GM12873 (cell line): ENCODE data around the gene JPH2.

Experiments
- TF ChIP-seq, protein P1 (sequence below): IDR thresholded peaks from 2 replicates; pipeline ENCODE4 v1.5.1; 2012; ENCODE audit warnings: low read depth, mild to moderate bottlenecking, moderate library complexity, low read length, control low read depth; ENCODE audit not compliant: insufficient read depth; ENCODE audit errors: missing control alignments

JPH2 gene

DNA sequence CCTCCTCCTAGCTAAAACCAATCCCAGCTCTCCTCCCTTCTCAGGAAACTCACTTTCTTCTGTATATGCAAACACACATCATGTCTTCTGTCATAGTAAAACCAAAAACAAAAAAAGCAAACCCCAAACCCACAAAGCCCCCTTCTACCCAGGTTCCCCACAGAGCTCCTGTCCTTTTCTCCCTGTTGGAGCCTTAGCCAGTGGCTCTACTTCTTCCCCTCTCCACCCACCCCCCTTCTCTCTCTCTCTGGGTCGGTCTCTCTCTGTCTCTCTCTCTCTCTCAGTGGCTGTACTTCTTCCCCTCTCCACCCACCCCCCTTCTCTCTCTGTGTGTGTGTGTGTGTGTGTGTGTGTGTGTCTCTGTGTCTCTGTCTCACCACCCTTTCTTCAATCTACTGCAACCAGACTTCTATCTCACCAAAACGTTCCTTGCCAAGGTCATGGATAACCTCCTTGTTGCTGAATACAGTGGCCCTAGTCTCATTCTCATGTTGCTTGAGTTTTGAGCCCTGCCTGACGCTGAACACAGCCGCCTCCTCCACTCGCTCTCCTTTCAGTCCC lies 32.3 kb upstream of the JPH2 start:
- TF ChIP-seq, protein P1, sequence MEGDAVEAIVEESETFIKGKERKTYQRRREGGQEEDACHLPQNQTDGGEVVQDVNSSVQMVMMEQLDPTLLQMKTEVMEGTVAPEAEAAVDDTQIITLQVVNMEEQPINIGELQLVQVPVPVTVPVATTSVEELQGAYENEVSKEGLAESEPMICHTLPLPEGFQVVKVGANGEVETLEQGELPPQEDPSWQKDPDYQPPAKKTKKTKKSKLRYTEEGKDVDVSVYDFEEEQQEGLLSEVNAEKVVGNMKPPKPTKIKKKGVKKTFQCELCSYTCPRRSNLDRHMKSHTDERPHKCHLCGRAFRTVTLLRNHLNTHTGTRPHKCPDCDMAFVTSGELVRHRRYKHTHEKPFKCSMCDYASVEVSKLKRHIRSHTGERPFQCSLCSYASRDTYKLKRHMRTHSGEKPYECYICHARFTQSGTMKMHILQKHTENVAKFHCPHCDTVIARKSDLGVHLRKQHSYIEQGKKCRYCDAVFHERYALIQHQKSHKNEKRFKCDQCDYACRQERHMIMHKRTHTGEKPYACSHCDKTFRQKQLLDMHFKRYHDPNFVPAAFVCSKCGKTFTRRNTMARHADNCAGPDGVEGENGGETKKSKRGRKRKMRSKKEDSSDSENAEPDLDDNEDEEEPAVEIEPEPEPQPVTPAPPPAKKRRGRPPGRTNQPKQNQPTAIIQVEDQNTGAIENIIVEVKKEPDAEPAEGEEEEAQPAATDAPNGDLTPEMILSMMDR = no peak

DNA sequence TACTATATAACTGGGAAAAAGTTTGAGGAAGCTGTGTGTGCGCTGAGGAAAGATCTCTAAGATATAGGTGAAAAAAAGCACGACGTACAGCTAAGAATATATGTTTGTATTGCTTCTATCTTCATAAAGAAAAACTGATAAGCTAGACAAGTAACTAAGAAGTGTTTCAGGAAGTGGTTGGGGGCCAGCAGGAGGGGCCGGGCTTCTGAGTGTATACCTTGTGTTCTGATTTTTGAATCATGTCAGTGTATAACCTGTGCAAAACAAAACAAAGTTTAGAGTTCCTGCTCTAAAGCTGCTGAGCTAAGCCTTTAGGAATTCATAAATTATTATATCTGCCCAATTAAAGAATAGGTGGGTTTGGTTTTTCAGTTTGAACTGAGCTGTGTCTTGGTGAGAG lies 31.5 kb upstream of the JPH2 start:
- TF ChIP-seq, protein P1 = no peak

DNA sequence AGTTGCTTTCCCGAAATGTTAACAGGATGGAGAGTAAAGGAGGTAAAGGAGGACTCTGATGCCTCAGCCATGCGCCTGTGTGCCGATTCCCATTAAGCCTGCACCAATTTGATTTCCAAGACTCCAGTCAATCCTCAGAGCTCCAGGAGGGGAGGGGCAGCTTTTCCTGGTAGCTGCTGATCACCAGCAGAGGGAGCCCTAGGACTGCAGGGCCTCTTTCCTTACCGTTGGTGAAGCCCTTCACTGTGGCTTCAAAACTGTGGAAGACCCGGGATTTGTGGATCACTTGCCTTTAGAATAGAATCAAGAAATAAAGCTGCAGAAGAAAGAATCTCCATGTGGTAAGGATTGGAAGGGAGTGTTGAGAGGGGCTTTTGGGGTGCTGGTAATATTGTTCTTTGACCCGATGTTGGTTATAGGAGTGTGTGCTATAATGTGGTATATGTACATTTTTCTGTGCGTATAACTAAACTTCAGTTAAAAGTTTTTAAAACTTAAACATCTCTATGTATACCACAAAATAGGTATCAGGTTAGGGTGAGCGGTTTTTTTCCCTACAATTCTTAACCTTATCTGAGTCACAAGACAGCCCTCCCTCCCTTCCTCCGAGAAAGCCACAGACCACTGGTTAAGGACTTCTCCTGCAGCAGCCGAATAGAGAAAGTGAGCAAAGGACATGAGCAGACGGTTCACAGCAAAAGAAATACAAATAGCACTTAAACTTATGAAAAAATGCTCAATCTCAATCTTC lies 30.5 kb upstream of the JPH2 start:
- TF ChIP-seq, protein P1 = peak; percentile 96

DNA sequence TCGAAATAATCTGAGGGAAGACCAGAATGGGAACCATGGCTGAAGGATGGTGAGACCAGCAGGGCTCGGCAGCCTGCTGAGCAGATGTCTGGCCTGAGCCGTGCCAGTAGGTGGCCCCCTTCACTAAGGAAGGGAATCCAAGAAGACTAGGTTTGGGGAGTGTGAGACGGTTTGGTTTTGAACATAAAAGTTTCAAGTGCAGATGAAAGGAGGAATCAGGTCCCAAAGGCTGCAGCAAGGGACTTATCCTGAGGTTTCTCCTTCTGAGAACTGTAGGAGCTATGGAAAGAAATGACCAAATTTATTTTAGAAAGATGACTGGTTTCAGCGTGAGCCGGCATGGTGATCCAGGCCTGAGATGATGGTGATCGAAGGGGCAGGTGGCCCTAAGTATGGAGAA lies 28.1 kb upstream of the JPH2 start:
- TF ChIP-seq, protein P1 = peak; percentile 88

DNA sequence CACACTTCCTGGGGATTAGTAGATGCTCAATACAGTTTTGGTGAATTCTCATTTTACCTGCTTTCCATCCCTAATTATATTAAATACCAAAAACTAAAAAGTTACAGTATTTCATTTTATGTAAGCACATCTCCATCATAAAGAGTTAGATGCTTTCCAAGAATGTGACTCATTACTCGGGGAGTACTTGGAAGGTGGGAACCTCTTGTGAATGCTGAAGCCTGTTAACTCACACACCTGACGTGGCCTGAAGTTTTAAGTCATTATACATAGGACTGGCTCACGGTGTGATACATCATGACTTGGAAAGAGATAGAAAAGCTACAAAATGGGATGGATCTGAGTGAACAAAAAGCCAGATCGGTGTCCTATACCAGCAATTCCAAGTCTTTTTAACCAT lies 25.8 kb upstream of the JPH2 start:
- TF ChIP-seq, protein P1 = no peak

DNA sequence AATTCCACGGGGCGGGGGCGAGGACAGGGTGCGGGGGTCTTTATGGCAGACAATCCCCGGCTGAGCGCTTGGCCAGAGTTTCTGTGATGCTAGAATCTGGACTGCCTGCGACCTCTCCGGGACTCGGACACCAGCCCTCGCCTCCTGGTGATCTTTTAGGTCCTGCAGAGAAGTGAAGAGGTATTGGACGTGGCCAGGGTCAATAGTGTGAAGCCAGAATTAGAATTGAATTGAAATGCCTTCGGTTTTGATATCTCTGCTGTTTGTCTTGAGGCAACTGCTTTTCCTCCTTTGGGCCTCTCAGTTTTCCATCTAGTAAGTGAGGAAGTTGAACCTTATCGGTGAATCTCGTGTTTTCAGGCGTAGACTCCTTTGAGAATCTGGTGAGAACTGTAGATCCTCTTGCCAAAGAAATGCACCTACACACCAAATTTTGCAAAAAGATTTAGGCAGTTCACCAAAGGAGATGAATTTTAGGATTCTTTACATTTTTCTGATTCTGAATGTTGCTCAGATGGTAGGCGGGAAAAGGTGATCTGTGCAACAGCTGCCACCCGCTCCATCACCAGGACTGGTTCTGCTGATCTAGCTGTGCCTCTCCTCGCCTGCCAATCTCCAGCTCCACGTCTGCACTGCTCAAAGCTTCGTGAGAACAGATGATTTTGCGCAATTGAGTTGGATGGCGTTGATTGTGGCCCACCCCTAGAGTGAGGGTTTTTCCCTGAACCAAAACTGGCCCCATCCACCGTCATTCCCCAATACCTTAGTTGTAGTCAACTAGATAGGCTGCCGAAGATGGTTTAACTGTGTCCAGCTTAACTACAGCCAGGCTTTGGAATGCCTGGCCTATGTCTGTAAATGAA lies 24.4 kb upstream of the JPH2 start:
- TF ChIP-seq, protein P1 = no peak
